ENCODE results near the gene NLRP13.
"Not testable (repeated sequence)": the region's sequence is repeated elsewhere in the genome, so short reads cannot be mapped to it uniquely, and the experiment has no call there.

The NLRP13 gene, protein sequence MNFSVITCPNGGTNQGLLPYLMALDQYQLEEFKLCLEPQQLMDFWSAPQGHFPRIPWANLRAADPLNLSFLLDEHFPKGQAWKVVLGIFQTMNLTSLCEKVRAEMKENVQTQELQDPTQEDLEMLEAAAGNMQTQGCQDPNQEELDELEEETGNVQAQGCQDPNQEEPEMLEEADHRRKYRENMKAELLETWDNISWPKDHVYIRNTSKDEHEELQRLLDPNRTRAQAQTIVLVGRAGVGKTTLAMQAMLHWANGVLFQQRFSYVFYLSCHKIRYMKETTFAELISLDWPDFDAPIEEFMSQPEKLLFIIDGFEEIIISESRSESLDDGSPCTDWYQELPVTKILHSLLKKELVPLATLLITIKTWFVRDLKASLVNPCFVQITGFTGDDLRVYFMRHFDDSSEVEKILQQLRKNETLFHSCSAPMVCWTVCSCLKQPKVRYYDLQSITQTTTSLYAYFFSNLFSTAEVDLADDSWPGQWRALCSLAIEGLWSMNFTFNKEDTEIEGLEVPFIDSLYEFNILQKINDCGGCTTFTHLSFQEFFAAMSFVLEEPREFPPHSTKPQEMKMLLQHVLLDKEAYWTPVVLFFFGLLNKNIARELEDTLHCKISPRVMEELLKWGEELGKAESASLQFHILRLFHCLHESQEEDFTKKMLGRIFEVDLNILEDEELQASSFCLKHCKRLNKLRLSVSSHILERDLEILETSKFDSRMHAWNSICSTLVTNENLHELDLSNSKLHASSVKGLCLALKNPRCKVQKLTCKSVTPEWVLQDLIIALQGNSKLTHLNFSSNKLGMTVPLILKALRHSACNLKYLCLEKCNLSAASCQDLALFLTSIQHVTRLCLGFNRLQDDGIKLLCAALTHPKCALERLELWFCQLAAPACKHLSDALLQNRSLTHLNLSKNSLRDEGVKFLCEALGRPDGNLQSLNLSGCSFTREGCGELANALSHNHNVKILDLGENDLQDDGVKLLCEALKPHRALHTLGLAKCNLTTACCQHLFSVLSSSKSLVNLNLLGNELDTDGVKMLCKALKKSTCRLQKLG

DNA sequence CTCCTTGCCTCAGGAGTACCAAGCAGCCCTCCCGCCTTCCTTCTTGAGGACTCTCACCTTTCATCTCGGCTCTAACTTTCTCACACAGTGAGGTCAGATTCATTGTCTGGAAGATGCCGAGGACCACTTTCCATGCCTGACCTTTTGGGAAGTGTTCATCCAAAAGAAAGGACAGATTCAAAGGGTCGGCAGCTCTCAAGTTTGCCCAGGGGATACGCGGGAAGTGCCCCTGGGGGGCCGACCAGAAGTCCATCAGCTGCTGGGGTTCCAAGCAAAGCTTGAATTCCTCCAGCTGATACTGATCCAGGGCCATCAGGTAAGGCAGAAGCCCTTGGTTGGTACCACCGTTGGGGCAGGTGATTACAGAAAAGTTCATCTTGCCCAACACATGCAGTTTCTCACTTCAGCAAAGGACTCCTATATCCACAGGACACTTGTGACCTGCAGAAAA is at the start of gene NLRP13:
TSS of gene NLRP13 (minus strand) at position 401 of the 451 bp plus-strand sequence. CDS start at position 376, 25 bp downstream.
- DNase-seq = no peak

DNA sequence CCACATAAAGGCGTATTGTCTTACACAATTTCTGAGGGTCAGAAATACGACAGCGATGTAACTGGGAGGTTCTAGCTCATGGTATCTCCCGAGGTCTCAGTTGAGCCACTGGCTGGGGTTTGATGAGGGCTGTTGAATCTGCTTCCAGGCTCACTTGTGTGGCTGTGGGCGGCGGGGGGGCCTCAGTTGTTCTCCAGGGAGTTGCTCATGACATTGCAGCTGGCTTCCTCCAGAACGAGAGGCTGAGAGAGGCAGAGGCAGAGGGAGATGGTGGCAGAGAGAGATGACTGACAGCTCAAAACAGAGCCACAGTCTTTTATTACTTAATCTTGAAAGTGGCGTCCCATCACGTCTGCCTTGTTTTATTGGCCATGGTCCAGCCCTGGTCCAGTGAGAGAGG is 48.3 kb upstream of the NLRP13 start:
- no peak for DNase-seq

DNA sequence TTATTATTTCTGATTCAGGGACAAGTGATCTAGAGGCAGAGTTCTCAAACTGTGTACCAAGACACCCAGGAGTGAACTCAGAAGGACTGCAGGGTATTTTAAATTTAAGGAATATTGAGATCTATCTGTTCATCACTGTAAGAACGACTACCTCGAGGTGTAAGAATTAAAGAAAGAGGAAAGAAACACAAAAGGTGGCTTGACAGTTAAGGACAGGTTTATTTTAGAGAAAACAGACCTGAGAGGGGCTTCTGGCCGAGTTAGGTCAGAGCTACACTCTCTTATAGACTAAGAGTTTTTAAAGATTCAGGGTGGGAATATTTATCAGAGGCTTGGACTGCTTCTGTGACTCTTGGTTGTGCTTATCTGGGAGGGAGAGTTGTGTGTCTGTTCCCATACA is 41.8 kb upstream of the NLRP13 start:
- no peak for DNase-seq

DNA sequence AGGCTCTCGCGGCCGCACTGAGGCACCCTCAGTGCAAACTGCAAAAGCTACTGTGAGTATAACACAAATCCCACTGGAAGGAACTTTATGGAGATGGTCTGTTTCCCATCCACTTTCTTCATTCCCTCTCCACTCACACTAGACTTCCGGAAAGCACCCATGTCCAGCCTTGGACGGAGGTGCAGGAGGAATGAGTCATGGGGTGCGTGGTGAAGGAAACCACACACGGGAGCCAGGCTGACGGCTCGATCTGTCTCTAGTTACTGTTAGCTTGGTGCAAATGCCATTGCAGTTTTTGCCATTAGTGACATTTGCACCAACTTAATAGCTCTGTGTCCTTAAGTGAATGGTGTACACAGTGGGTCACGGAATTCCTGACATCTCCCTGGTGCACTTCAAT is 30.1 kb upstream of the NLRP13 start:
- no peak for DNase-seq

DNA sequence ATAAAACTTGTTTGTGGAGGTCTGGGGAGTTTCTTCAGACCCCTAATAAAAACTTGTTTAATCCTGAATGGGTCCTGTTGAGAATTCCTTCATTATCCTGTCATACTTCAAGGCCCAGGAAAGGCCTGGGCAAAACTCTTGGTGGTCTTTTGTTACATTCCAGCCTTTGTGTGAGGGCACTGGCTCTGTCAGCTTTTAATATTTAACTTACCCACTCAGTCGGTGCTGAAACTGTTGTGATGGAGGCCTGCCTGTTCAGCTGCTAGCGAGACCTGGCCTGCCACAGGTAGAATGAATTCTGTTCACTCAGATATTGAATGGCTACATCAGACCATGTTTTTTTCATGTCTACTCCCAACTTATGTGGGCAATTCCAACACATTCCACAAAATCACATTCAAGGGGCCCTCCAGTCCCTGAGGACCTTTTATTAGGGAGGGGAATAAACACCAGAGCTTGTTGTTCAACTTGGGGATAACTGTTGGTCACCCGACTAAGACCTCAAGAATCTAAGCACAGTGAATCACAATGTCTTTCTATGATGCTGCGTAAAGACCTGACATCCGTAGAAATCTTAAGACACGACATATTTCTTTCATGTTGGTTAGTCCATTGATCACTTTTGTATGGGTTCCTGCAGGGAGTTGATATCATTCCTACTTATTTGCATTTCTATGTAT is 28.0 kb upstream of the NLRP13 start:
- DNase-seq = no peak

DNA sequence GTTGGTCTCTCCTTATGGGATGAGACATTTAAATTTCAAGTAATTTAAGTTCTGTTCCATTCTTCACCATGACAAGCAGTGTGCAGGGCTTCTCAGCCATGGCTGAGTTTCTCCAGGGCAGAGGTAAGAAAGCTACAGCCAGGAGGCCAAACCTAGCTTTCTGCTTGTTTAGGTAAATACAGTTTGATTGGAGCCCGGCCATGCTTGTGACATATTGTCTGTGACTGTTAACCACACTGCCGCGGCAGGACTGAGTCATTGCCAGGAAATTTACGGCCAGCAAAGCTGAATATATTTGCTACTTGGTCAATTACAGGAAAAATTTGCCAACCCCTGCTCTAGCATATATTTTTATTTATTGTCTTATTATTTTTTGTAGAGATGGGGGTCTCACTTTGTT is 26.2 kb upstream of the NLRP13 start:
- no peak for DNase-seq

DNA sequence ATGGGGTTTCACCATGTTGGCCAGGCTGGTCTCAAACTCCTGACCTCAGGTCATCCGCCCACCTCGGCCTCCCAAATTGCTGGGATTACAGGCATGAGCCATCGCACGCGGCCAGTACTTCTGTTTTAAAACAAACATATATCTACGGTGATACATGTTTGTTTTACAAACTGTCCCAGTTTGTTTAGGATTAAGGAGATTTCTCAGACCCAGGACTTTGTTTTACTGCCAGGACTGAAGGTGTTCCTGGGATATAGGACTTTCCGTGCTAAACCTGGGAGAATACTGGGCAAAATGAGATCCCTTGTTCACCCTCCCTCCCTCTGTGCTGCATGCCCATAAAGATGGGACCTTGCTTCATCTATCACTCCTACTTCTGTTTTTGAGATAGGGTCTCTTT is 24.3 kb upstream of the NLRP13 start:
- DNase-seq = no peak

DNA sequence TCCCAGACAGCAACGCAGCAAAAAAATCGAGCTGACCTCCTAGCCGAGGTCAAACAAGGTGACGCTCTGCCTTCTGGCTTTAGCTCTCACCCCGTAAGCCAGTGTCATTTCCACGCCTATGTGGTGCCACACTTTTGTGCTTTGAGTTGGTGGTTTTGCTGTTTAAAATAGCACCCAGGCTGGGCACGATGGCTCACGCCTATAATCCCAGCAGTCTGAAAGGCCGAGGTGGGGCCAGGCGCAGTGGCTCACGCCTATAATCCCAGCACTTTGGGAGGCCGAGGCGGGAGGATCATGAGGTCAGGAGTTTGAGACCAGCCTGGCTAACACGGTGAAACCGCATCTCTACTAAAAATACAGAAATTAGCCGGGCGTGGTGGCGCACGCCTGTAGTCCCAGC is 18.4 kb upstream of the NLRP13 start:
- DNase-seq = not testable (repeated sequence)

DNA sequence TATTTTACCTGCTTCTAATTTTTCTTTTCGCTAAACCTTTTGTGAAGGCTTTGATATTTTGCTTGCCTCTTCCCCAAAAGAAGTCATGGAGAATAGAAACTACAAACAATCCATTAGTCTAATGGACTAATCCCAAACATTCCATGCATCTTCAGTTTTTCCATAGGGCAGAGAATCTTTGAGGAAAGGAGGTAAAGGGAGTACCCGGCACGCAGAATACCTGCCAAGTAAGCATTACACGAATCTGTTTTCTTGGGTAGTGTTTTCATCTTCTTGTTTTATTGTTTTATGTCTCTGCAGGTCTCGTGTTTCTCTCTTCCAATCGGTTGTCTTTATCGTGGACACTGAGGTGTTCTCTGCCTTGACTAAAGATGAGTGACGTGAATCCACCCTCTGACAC is 15.4 kb upstream of the NLRP13 start, which contains the start of gene NLRP8:
TSS of gene NLRP8 (plus strand) at position 301 of the 400 bp plus-strand sequence.
- DNase-seq = no peak

DNA sequence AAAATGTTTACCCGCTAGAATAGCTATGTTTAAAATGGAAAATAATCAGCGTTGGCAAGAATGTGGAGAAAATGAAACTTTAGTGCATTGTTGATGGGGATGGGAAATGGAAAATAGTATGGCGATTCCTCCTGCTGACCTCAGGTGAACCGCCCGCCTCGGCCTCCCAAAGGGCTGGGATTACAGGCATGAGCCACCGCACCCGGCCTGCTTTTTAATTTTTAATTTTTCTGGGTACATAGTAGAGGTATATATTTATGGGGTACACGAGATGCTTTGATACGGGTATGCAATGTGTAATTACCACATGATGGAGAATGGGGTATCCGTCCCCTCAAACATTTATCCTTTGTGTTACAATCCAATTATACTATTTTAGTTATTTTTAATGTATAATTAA is 8.2 kb upstream of the NLRP13 start:
- no peak for DNase-seq

DNA sequence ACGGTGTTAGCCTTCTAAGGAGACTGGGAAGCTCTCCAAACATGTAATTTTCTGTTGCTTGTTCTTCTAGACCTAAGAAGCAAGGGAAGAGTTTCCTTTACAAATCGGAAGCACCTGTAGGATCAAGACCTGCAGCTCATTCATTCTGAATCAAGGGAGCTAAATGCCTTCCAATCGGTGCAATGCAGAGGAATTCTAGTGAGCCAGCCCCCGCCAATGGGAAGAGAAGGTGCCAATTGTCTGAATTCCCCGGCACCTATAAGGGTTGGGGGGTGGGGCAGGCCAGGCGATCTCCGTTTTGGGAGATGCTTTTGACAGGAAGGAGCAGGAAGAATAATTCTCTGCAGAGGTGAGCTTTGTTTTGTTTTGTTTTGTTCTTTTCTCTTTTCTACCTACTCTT is 7.1 kb upstream of the NLRP13 start:
- no peak for DNase-seq

DNA sequence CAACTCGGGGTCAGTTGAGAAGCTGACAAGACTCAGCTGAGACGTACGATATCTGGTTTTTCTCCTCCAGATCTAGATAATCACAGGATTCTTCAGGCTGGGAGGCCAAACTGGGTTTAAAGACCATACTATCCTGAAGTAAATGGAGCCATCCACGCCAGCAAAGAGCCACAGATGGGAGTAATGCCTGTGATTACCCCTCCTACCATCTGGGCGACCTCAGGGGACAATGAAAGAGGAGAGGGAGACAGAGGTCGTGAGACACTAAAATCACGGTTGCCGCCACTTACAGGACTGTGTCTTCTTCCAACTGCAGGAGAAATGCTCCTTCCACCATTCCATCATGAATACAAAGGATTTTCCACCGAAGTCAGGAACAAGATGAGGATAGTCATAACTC is 3.1 kb upstream of the NLRP13 start:
- DNase-seq = no peak

DNA sequence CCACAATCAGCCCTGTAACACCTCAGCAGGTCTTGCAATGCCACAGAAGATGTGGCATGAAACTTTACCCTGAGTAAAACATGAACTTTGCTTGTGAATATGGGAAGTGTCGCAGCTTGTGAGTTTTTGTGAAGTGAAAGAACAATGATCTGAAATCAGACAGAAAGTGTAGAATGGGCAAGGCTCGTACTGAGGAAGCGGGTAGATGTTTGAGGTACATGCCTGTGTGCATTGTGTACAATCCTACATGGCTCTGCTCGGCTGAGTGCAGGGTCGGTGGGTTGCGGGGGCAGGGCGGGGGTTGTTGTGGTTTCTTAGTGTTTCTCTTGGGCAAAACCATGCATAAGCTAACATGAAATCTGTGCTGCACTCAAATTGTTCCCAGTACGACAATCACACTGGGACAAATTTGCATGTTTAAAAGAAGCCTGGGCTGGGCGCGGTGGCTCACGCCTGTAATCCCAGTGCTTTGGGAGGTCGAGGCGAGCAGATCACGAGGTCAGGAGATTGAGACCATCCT is 1.1 kb downstream of the NLRP13 start:
- DNase-seq = no peak

DNA sequence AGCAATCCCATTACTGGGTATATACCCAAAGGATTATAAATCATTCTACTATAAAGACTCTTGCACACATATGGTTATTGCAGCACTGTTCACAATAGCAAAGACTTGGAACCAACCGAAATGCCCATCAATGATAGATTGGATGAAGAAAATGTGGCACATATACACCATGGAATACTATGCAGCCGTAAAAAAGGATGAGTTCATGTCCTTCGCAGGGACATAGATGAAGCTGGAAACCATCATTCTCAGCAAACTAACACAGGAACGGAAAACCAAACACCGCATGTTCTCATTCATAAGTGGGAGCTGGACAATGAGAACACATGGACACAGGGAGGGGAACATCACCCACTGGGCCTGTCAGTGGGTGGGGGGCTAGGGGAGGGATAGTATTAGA is 2.9 kb downstream of the NLRP13 start:
- not testable (repeated sequence) for DNase-seq

DNA sequence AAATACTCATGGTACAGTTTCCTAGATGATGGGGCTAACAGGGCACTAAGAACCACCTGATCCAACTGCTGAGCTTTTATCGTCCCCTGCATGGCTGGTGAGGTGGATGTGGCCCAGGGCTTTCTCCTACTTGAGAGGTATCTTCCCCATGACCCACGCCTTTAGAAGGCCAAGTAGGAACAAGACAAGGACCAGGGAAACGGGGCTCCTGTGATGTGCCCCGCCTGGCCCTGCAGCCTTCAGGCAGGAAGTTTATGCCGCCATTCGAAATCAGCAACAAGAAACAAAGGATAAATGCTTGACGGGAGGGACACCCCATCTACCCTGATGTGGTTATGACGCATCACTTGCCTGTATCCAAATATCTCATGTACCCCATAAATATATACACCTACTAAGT is 4.1 kb downstream of the NLRP13 start:
- DNase-seq = no peak

DNA sequence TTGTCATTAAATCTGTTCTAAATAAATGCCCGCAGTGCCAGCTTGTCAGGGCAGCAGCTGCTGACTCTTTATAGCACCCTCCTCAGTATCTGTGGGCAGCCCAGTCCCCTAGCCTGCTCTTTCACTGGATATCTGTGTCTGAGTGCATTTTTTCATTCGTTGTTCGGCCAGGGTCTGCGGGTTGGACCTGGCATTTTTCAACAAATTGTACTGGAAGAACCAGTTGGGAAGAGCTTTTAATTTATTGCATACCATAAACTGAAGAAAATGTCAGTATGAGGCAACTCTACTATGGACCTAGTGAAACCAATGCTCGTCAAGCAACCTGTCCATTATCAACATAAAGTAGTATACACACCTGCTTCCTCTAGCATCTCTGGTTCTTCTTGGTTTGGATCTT is 8.6 kb downstream of the NLRP13 start:
- no peak for DNase-seq

DNA sequence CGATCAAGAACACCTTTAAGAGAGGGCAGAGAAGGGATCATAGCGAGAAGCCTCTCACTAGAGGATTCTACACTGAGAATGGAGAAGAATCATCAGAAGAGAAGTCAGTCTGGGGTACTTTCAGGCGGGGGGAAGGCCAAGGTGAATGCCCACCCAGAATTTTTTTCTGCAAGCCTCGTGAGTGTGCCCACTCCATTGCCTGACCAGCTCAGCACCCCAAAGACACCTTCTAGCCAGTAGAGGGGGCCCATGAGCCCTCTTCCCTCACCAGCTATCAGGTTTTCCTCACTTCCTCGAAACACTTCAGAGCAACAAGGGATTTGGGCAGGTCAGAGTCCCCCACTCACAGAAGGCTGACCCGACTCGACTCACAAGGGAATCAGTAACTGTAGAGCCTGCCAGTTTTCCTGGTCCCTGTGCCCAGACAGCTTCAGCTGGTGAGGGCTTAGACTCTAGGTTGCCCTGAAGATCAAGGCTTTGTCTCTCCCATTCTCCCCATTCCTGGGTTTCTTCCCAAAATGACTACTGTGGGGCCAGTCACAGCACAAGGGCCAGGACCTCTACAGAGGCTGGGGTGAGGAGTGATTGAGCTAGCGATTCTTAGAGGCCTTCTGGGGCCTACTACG is 18.4 kb downstream of the NLRP13 start:
- DNase-seq = no peak

DNA sequence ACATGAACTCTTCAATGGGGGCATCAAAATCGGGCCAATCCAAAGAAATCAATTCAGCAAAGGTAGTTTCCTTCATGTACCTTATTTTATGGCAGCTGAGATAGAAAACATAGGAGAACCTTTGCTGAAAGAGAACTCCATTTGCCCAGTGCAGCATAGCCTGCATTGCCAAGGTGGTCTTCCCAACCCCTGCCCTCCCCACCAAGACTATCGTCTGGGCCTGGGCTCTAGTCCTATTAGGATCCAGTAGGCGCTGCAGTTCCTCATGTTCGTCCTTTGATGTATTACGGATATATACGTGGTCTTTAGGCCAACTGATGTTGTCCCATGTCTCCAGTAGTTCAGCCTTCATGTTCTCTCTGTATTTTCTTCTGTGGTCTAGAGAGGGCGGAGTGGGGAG is 19.2 kb downstream of the NLRP13 start:
- no peak for DNase-seq

DNA sequence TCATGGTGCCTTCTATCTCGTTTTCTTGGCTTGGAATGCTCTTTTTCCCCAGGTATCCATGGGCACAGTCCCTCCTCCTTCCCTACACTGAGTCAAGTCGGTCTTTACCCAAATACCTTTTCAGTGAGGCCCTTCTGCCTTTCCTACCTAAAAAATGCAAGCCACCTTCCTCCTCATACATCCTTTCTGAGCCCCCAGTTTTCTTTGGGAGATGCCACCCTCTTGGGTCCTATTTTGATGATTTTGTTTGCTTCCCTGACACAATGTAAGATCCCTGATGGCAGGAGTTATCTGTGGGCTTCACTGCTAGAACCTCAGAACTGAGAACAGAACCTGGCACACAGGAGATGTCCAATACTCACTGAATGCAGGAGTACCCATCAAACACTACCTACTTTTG is 22.3 kb downstream of the NLRP13 start:
- DNase-seq = no peak

DNA sequence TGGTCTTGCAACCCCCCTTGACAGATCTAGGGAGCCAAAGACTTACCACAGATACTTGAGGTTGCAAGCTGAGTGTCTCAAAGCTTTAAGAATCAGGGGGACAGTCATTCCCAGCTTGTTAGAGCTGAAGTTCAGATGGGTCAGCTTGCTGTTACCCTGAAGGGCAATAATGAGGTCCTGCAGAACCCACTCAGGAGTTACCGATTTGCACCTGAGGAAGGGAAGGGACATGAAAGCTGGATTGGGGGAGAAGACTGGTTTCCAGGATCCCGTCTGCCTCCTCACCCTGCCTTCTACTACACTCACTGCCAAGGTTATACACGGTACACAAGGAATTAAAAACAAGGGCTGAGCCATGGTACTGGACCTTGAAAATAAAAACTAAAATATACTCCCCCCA is 24.4 kb downstream of the NLRP13 start:
- DNase-seq = no peak

DNA sequence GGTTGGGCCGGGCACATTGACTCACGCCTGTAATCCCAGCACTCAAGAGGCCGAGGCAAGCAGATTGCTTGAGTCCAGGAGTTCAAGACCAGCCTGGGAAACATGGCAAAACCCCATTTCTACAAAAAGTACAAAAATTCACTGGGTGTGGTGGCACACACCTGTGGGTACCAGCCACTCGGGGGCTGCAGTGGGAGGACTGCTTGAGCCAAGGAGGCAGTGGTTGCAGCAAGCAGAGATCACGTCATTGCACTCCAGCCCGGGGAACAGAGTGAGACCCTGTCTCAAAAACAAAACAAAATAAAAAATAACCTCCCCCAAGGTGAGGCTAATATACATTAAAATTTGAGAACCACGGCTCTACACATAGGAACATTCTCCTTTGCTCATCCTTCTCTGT is 24.9 kb downstream of the NLRP13 start:
- DNase-seq = no peak

DNA sequence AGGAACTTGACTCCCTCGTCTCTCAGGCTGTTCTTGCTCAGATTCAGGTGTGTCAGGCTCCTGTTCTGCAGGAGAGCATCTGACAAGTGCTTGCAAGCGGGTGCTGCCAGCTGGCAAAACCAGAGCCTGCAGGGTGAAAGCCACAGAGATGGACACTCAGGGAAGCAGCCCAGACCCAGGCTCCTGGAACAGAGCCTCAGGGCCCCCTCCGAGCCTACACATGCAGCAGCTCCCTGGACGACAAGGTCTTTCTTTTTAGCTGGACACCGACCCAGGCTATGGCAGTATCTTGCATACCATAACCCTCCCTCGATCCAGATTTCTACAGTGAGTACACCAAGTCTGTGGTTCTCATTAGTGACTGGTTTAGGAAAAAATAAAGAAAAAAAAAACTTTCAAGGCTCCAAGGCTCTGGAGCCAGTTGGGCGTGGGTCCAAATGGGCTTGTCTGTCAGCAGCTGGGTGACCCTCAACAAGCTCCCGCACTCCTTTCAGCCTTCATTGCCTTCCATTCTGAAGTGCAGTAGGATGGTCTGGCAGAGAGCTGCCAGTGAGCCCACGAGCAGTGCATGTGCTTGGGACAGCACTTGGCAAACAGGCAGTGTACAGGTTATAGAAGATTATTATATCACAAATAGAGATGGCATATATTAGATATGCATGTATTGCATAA is 29.9 kb downstream of the NLRP13 start:
- no peak for DNase-seq
